Measurements from ENCODE around the gene SIAE.

DNA sequence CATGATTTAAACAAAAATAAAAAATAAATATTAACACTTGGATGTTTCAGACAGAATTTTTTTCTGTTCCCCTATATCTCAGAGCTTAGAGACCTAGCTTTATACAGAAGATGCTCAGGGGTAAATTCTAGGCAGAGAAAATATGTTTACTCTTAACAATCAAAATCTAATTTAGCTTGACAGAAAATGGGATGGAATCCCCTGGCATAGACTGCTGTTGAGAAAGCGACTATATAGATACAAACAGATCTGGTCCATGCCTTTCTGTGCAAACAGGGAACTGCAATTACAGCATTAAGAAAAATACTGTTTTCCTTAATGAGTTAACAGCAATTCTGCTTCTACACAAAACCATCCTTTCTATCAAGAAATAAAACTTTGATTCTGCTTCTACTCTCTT, 14.6 kb downstream of the SIAE start:
- TF ChIP-seq EP300 (IDR thresholded peaks at IDR 0.05), result no peak
- TF ChIP-seq, protein P1, sequence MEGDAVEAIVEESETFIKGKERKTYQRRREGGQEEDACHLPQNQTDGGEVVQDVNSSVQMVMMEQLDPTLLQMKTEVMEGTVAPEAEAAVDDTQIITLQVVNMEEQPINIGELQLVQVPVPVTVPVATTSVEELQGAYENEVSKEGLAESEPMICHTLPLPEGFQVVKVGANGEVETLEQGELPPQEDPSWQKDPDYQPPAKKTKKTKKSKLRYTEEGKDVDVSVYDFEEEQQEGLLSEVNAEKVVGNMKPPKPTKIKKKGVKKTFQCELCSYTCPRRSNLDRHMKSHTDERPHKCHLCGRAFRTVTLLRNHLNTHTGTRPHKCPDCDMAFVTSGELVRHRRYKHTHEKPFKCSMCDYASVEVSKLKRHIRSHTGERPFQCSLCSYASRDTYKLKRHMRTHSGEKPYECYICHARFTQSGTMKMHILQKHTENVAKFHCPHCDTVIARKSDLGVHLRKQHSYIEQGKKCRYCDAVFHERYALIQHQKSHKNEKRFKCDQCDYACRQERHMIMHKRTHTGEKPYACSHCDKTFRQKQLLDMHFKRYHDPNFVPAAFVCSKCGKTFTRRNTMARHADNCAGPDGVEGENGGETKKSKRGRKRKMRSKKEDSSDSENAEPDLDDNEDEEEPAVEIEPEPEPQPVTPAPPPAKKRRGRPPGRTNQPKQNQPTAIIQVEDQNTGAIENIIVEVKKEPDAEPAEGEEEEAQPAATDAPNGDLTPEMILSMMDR (IDR thresholded peaks at IDR 0.05), result no peak
